Dedifferentiated amniotic fluid mesenchymal stem cell (primary cell): ENCODE data around the gene SDCCAG8.

Experiments
- DNase-seq: peaks from one replicate; pipeline ENCODE4 v3.0.0-alpha.2; 2016; ENCODE audit errors: extremely low spot score

The SDCCAG8 gene

GRCh38 chr1:243455760-243456651 is 200.2 kb downstream of the SDCCAG8 start:
- no peak for DNase-seq

- DNase-seq: no peak
Observed at GRCh38 chr1:243457363-243457982, 201.6 kb downstream of the SDCCAG8 start.

- DNase-seq: no peak
Observed at GRCh38 chr1:243459059-243459458, 203.2 kb downstream of the SDCCAG8 start.

- DNase-seq: no peak
Observed at GRCh38 chr1:243461700-243462099, 205.9 kb downstream of the SDCCAG8 start.

GRCh38 chr1:243462929-243463697 is 207.3 kb downstream of the SDCCAG8 start:
- no peak for DNase-seq

GRCh38 chr1:243465081-243465480 is 209.2 kb downstream of the SDCCAG8 start:
- DNase-seq: no peak

- DNase-seq: no peak
Observed at GRCh38 chr1:243465738-243466137, 209.9 kb downstream of the SDCCAG8 start.

GRCh38 chr1:243469497-243469896 is 213.7 kb downstream of the SDCCAG8 start:
- DNase-seq: no peak

GRCh38 chr1:243470502-243470901 is 214.7 kb downstream of the SDCCAG8 start:
- DNase-seq: no peak

GRCh38 chr1:243471026-243471685 is 215.3 kb downstream of the SDCCAG8 start:
- DNase-seq: no peak

GRCh38 chr1:243471754-243472745 is 216.2 kb downstream of the SDCCAG8 start:
- no peak for DNase-seq

GRCh38 chr1:243473227-243474135 is 217.6 kb downstream of the SDCCAG8 start:
- peak; percentile 28 for DNase-seq

- DNase-seq: no peak
Observed at GRCh38 chr1:243474136-243474881, 218.5 kb downstream of the SDCCAG8 start.

- DNase-seq: no peak
Observed at GRCh38 chr1:243474906-243475305, 219.1 kb downstream of the SDCCAG8 start.

- no peak for DNase-seq
Observed at GRCh38 chr1:243475966-243476365, 220.1 kb downstream of the SDCCAG8 start.

- DNase-seq: no peak
Observed at GRCh38 chr1:243477731-243478290, 222.0 kb downstream of the SDCCAG8 start.

- DNase-seq: no peak
Observed at GRCh38 chr1:243481101-243481500, 225.3 kb downstream of the SDCCAG8 start.
